Stomach (tissue), 9 donors: ENCODE measurements around the gene WDR70. TPM values are rescaled to one million over a fixed set of nuclear protein-coding genes. Genes with fewer than 3 reads are reported as not detected.

ENCODE experiments used
- DNase-seq, 2 donors: peaks; one replicate each; pipeline versions ENCODE4 v3.0.0 to v3.0.0-alpha.2; 2013 to 2019
- H3K27ac ChIP-seq, 5 donors: fragments of 200-600 bp in 4 of 5; sonication (generic) in 4 of 5; one replicate each; pipeline ENCODE4 v1.5.1; 2013 to 2019; ENCODE audit warnings: mild to moderate bottlenecking in 1 of 5, moderate library complexity in 1 of 5
- H3K27me3 ChIP-seq, 3 donors: fragments of 200-600 bp; sonication (generic); one replicate each; pipeline ENCODE4 v1.5.1; 2017 to 2019; ENCODE audit warnings: mixed run types in 1 of 3
- H3K36me3 ChIP-seq, 4 donors: fragments of 200-600 bp; sonication (generic); 1 replicate in 3 of 4; 2 replicates in 1 of 4; pipeline ENCODE4 v1.5.1; 2016 to 2019
- H3K4me1 ChIP-seq, 4 donors: fragments of 200-600 bp; sonication (generic); one replicate each; pipeline ENCODE4 v1.5.1; 2016 to 2019
- H3K4me3 ChIP-seq, 4 donors: fragments of 200-600 bp; sonication (generic) in 3 of 4; one replicate each; pipeline ENCODE4 v1.5.1; 2016 to 2019; ENCODE audit warnings: mild to moderate bottlenecking in 1 of 4
- H3K9me3 ChIP-seq, 4 donors: fragments of 200-600 bp; sonication (generic); one replicate each; pipeline ENCODE4 v1.5.1; 2016 to 2019
- CTCF ChIP-seq, 7 experiments: fragments of 450-650 bp in 4 of 7; fragments of 200-600 bp in 3 of 7; sonication (generic) in 3 of 7; IDR thresholded peaks; one replicate each; pipeline ENCODE4 v1.5.1; 2016 to 2019; ENCODE audit warnings: antibody characterized with exemption in 7 of 7, control low read depth in 2 of 7, mild to moderate bottlenecking in 1 of 7
- EP300 ChIP-seq: sonication (generic); formaldehyde crosslinking; IDR thresholded peaks from one replicate; pipeline ENCODE4 v1.6.1; 2017; ENCODE audit warnings: antibody characterized with exemption
- POLR2A ChIP-seq, 4 donors: fragments of 450-650 bp; IDR thresholded peaks; one replicate each; pipeline ENCODE4 v1.6.1; 2016; ENCODE audit warnings: antibody characterized with exemption in 4 of 4, control low read depth in 2 of 4, mild to moderate bottlenecking in 1 of 4, moderate library complexity in 1 of 4
- POLR2AphosphoS5 ChIP-seq, 3 donors: sonication (generic); formaldehyde crosslinking; IDR thresholded peaks; one replicate each; pipeline ENCODE4 v1.6.1; 2016; ENCODE audit warnings: antibody characterized with exemption in 3 of 3
- WGBS, 5 donors: extraction: QIAGEN DNeasy Blood & Tissue Kit in 3 of 5; methylation state at CpG; one replicate each; pipeline versions ENCODE4 v1.1.5 to v1.1.7; 2013 to 2018; 5-methylcytosine and 5-hydroxymethylcytosine counted together
- intact Hi-C: fragments of 100-400 bp; cut with DNase I; formaldehyde crosslinking; loops from one replicate; pipeline ENCODE4 v1.15.1; 2023; ENCODE audit warnings: low total_unique reads
- polyA plus RNA-seq, 3 donors: library from polyadenylated mRNA; stranded (reverse); fragments of 200-250 nt; gene quantifications; one replicate each; pipeline ENCODE4 v1.2.3, GENCODE V29; 2013
- total RNA-seq, 5 donors: library from RNA; depleted of rRNA; stranded (reverse); fragments of >200 nt; gene quantifications; one replicate each; pipeline versions ENCODE4 v1.1.0 to v1.2.3, GENCODE V29; 2014 to 2016
- donor health status: healthy with polysubstance abuse.
- donor health status: Bipolar disorder and iron deficiency.
- donor health status: healthy.

WDR70 gene
- total and polyA plus RNA-seq, 8 donors = 13.0 to 131 (median 35.0) TPM

- no peaks in the 10 kb centered on the region for H3K27me3 ChIP-seq
- TF ChIP-seq POLR2A (IDR thresholded peaks at IDR 0.05) (no peak), POLR2AphosphoS5 (IDR thresholded peaks at IDR 0.05) (no peak), CTCF (IDR thresholded peaks at IDR 0.05) (no peak), EP300 (no peak)
- H3K9me3 ChIP-seq = peaks cover 0 to 8% (median 0%) of the 10 kb centered on the region in 4 donors
- H3K27ac ChIP-seq = no peak overlapping the region
- no peak overlapping the region for H3K4me3 ChIP-seq
- intact Hi-C loops = no loop called here
- no peak for DNase-seq
- peaks cover 0 to 25% (median 15%) of the 10 kb centered on the region in 4 donors for H3K36me3 ChIP-seq
- no peaks in the 10 kb centered on the region for H3K4me1 ChIP-seq
Observed at GRCh38 chr5:37694867-37695266, 315.7 kb downstream of the WDR70 start.

GRCh38 chr5:37695647-37696046 lies 316.5 kb downstream of the WDR70 start:
- peaks cover 0 to 8% (median 0%) of the 10 kb centered on the region in 4 donors for H3K9me3 ChIP-seq
- H3K27ac ChIP-seq = no peak overlapping the region
- no peak overlapping the region for H3K4me3 ChIP-seq
- intact Hi-C loops = no loop called here
- H3K36me3 ChIP-seq = peaks cover 0 to 33% (median 16%) of the 10 kb centered on the region in 4 donors
- 83 to 95% (median 89%) methylated on average over 3 of the region's 3 CpGs for WGBS, 5 donors
- H3K4me1 ChIP-seq = no peaks in the 10 kb centered on the region
- DNase-seq = no peak
- no peak for TF ChIP-seq POLR2AphosphoS5 (IDR thresholded peaks at IDR 0.05)
- no peak for TF ChIP-seq EP300
- TF ChIP-seq CTCF (IDR thresholded peaks at IDR 0.05) = no peak
- TF ChIP-seq POLR2A (IDR thresholded peaks at IDR 0.05) = no peak
- no peaks in the 10 kb centered on the region for H3K27me3 ChIP-seq

- DNase-seq = no peak
- TF ChIP-seq POLR2AphosphoS5 (IDR thresholded peaks at IDR 0.05) (no peak), POLR2A (IDR thresholded peaks at IDR 0.05) (no peak), EP300 (no peak), CTCF (IDR thresholded peaks at IDR 0.05) (no peak)
- 90 to 99% (median 93%) methylated on average over 5 of the region's 5 CpGs for WGBS, 5 donors
Observed at GRCh38 chr5:37696190-37697021, 317.3 kb downstream of the WDR70 start.

GRCh38 chr5:37701868-37702267 lies 322.8 kb downstream of the WDR70 start:
- 49 to 51% (median 50%) methylated on average over 2 of the region's 2 CpGs for WGBS, 5 donors
- no peaks in the 10 kb centered on the region for H3K4me1 ChIP-seq

More at GRCh38 chr5:37696190-37697021, 317.3 kb downstream of the WDR70 start:
- Histone ChIP-seq H3K4me3 (no peak overlapping the region), H3K9me3 (peaks cover 0 to 8% (median 0%) of the 10 kb centered on the region in 4 donors), H3K27me3 (no peaks in the 10 kb centered on the region), H3K36me3 (peaks cover 0 to 35% (median 16%) of the 10 kb centered on the region in 4 donors), H3K27ac (no peak overlapping the region), H3K4me1 (no peaks in the 10 kb centered on the region)
- intact Hi-C loops = no loop called here

More at GRCh38 chr5:37701868-37702267, 322.8 kb downstream of the WDR70 start:
- Histone ChIP-seq H3K9me3 (no peaks in the 10 kb centered on the region), H3K27me3 (no peaks in the 10 kb centered on the region), H3K36me3 (peaks cover 0 to 46% (median 22%) of the 10 kb centered on the region in 4 donors), H3K4me3 (no peak overlapping the region), H3K27ac (no peak overlapping the region)
- DNase-seq = no peak
- intact Hi-C loops = no loop called here
- TF ChIP-seq POLR2A (IDR thresholded peaks at IDR 0.05) (no peak), CTCF (IDR thresholded peaks at IDR 0.05) (no peak), POLR2AphosphoS5 (IDR thresholded peaks at IDR 0.05) (no peak), EP300 (no peak)
